HCT116 (cell line): ENCODE measurements around the gene CTBP2.

Source experiments
- EZH2 ChIP-seq: fragments of 200-600 bp; sonication (generic); IDR thresholded peaks from 2 replicates; pipeline ENCODE4 v1.6.1; 2017; ENCODE audit warnings: antibody characterized with exemption, mixed run types
- POLR2AphosphoS5 ChIP-seq: IDR thresholded peaks from 2 replicates; pipeline ENCODE4 v1.6.1; 2011; ENCODE audit warnings: mild to moderate bottlenecking, low read depth, low read length, moderate library complexity
- SIN3A ChIP-seq: IDR thresholded peaks from 2 replicates; pipeline ENCODE4 v1.6.1; 2012; ENCODE audit warnings: low read depth
- SRF ChIP-seq: IDR thresholded peaks from 2 replicates; pipeline ENCODE4 v1.6.1; 2012; ENCODE audit warnings: low read depth
- TCF7L2 ChIP-seq: IDR thresholded peaks from 2 replicates; pipeline ENCODE4 v1.7.0; 2011; ENCODE audit warnings: borderline replicate concordance, inconsistent platforms; ENCODE audit not compliant: insufficient read depth, insufficient read length; ENCODE audit errors: extremely low read depth
- TF ChIP-seq, protein P1 (sequence below), 3 experiments: fragments of 200-600 bp in 1 of 3; sonication (generic) in 1 of 3; IDR thresholded peaks in 2 of 3; conservative IDR thresholded peaks in 1 of 3; 2 replicates each; pipeline ENCODE4 v1.5.1; 2012 to 2017; ENCODE audit warnings: low read depth in 2 of 3, low read length in 2 of 3, antibody characterized with exemption in 1 of 3, borderline replicate concordance in 1 of 3, control low read depth in 1 of 3, mild to moderate bottlenecking in 1 of 3, mixed read lengths in 1 of 3, mixed run types in 1 of 3, moderate library complexity in 1 of 3; ENCODE audit not compliant: insufficient read depth in 1 of 3

GRCh38 chr10:124983321-124983720, 177.0 kb downstream of the CTBP2 start:
- TF ChIP-seq EZH2 (no peak), TCF7L2 (no peak), SIN3A (no peak), POLR2AphosphoS5 (peak; percentile 14; the same call in 1 of the 2 replicates), SRF (no peak)
- TF ChIP-seq, protein P1, sequence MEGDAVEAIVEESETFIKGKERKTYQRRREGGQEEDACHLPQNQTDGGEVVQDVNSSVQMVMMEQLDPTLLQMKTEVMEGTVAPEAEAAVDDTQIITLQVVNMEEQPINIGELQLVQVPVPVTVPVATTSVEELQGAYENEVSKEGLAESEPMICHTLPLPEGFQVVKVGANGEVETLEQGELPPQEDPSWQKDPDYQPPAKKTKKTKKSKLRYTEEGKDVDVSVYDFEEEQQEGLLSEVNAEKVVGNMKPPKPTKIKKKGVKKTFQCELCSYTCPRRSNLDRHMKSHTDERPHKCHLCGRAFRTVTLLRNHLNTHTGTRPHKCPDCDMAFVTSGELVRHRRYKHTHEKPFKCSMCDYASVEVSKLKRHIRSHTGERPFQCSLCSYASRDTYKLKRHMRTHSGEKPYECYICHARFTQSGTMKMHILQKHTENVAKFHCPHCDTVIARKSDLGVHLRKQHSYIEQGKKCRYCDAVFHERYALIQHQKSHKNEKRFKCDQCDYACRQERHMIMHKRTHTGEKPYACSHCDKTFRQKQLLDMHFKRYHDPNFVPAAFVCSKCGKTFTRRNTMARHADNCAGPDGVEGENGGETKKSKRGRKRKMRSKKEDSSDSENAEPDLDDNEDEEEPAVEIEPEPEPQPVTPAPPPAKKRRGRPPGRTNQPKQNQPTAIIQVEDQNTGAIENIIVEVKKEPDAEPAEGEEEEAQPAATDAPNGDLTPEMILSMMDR (IDR thresholded peaks at IDR 0.05 in 2 of 3, conservative IDR thresholded peaks at IDR 0.05 in 1 of 3; ENCODE audit: borderline replicate concordance in 1 of 3, insufficient read depth in 1 of 3, low read depth in 2 of 3, low read length in 2 of 3), result no peak
